WTC11 (cell line): ENCODE measurements around the gene ASB3. TPM values are rescaled to one million over a fixed set of nuclear protein-coding genes. Genes with fewer than 3 reads are reported as not detected.

ENCODE experiments used
- ATAC-seq: fragments of 200-7000 bp; cut with Tn5 transposase; 2 replicates; pipeline ENCODE4 v1.10.0; 2021; ENCODE audit warnings: mild to moderate bottlenecking, moderate library complexity
- CTCF ChIA-PET: fragments of 300-600 bp; sonication (Branson Sonifier 250); formaldehyde crosslinking; loops from one replicate; lab custom pipeline; 2021; ENCODE audit warnings: antibody characterized with exemption; lab: Charles Lee
- POLR2A ChIA-PET: fragments of 350-600 bp; sonication (Branson Sonifier 250); formaldehyde crosslinking; loops from one replicate; lab custom pipeline; 2021; ENCODE audit warnings: antibody characterized with exemption; lab: Charles Lee
- DNase-seq: peaks from one replicate; pipeline ENCODE4 v3.0.0; 2021; ENCODE audit warnings: low spot score
- H3K27ac Mint-ChIP-seq: 2 replicates; pipeline ENCODE4 v1.8.0; 2021; ENCODE audit warnings: mixed read lengths
- H3K27me3 Mint-ChIP-seq: 2 replicates; pipeline ENCODE4 v1.8.0; 2021; ENCODE audit warnings: low read depth, mild to moderate bottlenecking, moderate library complexity, mixed read lengths
- H3K36me3 Mint-ChIP-seq: 2 replicates; pipeline ENCODE4 v1.8.0; 2021; ENCODE audit warnings: mixed read lengths
- H3K4me1 Mint-ChIP-seq: 2 replicates; pipeline ENCODE4 v1.8.0; 2022; ENCODE audit warnings: mixed read lengths
- H3K4me3 Mint-ChIP-seq: 2 replicates; pipeline ENCODE4 v1.8.0; 2021; ENCODE audit warnings: mild to moderate bottlenecking, moderate library complexity, mixed read lengths
- H3K9me3 Mint-ChIP-seq: 2 replicates; pipeline ENCODE4 v1.8.0; 2021; ENCODE audit warnings: mixed read lengths
- ATF1 ChIP-seq: sonication (generic); formaldehyde crosslinking; IDR thresholded peaks from 2 replicates; pipeline ENCODE4 v1.8.1; 2023; ENCODE audit warnings: mild to moderate bottlenecking, moderate library complexity, missing genetic modification reagents
- ATF6 ChIP-seq: sonication (generic); formaldehyde crosslinking; IDR thresholded peaks from 2 replicates; pipeline ENCODE4 v1.8.1; 2023; ENCODE audit warnings: mild to moderate bottlenecking, missing genetic modification reagents
- CBFB ChIP-seq: sonication (generic); formaldehyde crosslinking; IDR thresholded peaks from 2 replicates; pipeline ENCODE4 v1.8.1; 2022; ENCODE audit warnings: mild to moderate bottlenecking, low read depth, missing genetic modification reagents
- ELF4 ChIP-seq: sonication (generic); formaldehyde crosslinking; IDR thresholded peaks from 2 replicates; pipeline ENCODE4 v1.8.1; 2022; ENCODE audit warnings: low read depth, mild to moderate bottlenecking, moderate library complexity, missing genetic modification reagents
- ESRRA ChIP-seq: sonication (generic); formaldehyde crosslinking; IDR thresholded peaks from 2 replicates; pipeline ENCODE4 v1.8.1; 2022; ENCODE audit warnings: mild to moderate bottlenecking, missing genetic modification reagents, borderline replicate concordance
- FOXP1 ChIP-seq: sonication (generic); formaldehyde crosslinking; IDR thresholded peaks from 2 replicates; pipeline ENCODE4 v1.8.0; 2022; ENCODE audit warnings: missing genetic modification reagents, mild to moderate bottlenecking, moderate library complexity, borderline replicate concordance
- HMGA2 ChIP-seq: fragments of 250-450 bp; sonication (Bioruptor Pico); IDR thresholded peaks from 2 replicates; pipeline ENCODE4 v1.4.0; 2021; ENCODE audit warnings: mild to moderate bottlenecking, moderate library complexity
- IRF1 ChIP-seq: sonication (generic); formaldehyde crosslinking; IDR thresholded peaks from 2 replicates; pipeline ENCODE4 v1.8.0; 2023; ENCODE audit warnings: missing genetic modification reagents
- JAZF1 ChIP-seq: fragments of 250-450 bp; sonication (Bioruptor Pico); IDR thresholded peaks from 2 replicates; pipeline ENCODE4 v1.9.0; 2021; ENCODE audit warnings: moderate library complexity, mild to moderate bottlenecking, inconsistent platforms
- MYBL2 ChIP-seq: sonication (generic); formaldehyde crosslinking; IDR thresholded peaks from 2 replicates; pipeline ENCODE4 v1.8.1; 2023; ENCODE audit warnings: mild to moderate bottlenecking, moderate library complexity, missing genetic modification reagents
- NFE2L1 ChIP-seq: sonication (generic); formaldehyde crosslinking; IDR thresholded peaks from 2 replicates; pipeline ENCODE4 v1.8.1; 2023; ENCODE audit warnings: missing genetic modification reagents
- NR1H2 ChIP-seq: sonication (generic); formaldehyde crosslinking; IDR thresholded peaks from 2 replicates; pipeline ENCODE4 v1.9.0; 2021; ENCODE audit warnings: mild to moderate bottlenecking, moderate library complexity, missing genetic modification reagents
- RELA ChIP-seq: sonication (generic); formaldehyde crosslinking; IDR thresholded peaks from 2 replicates; pipeline ENCODE4 v1.8.1; 2022; ENCODE audit warnings: missing genetic modification reagents, mild to moderate bottlenecking, borderline replicate concordance
- RORB ChIP-seq: fragments of 250-450 bp; sonication (Bioruptor Pico); IDR thresholded peaks from 2 replicates; pipeline ENCODE4 v1.9.0; 2021; ENCODE audit warnings: mild to moderate bottlenecking
- SOX15 ChIP-seq: fragments of 250-450 bp; sonication (Bioruptor Pico); IDR thresholded peaks from 2 replicates; pipeline ENCODE4 v1.9.0; 2021; ENCODE audit warnings: mild to moderate bottlenecking
- ZBTB21 ChIP-seq: sonication (generic); formaldehyde crosslinking; IDR thresholded peaks from 2 replicates; pipeline ENCODE4 v1.8.1; 2023; ENCODE audit warnings: mild to moderate bottlenecking, missing genetic modification reagents, borderline replicate concordance
- ZNF138 ChIP-seq: sonication (generic); formaldehyde crosslinking; conservative IDR thresholded peaks from 2 replicates; pipeline ENCODE4 v1.8.1; 2022; ENCODE audit warnings: mild to moderate bottlenecking, moderate library complexity, missing genetic modification reagents
- ZNF317 ChIP-seq: sonication (generic); formaldehyde crosslinking; IDR thresholded peaks from 2 replicates; pipeline ENCODE4 v1.8.1; 2023; ENCODE audit warnings: low read depth, mild to moderate bottlenecking, moderate library complexity, missing genetic modification reagents, borderline replicate concordance
- ZNF423 ChIP-seq: fragments of 250-450 bp; sonication (Bioruptor Pico); IDR thresholded peaks from 2 replicates; pipeline ENCODE4 v2.1.2; 2022; ENCODE audit warnings: mild to moderate bottlenecking, moderate library complexity
- total RNA-seq: library from RNA; stranded (reverse); gene quantifications from 3 replicates; pipeline ENCODE4 v1.2.3, GENCODE V29; 2021
- TF ChIP-seq, protein P1 (sequence below): sonication (generic); formaldehyde crosslinking; IDR thresholded peaks from 2 replicates; pipeline ENCODE4 v1.8.0; 2022; ENCODE audit warnings: mild to moderate bottlenecking, missing genetic modification reagents
- TF ChIP-seq, protein P2 (sequence below): fragments of 250-450 bp; sonication (Bioruptor Pico); IDR thresholded peaks from 2 replicates; pipeline ENCODE4 v1.9.0; 2021; ENCODE audit warnings: moderate library complexity, mild to moderate bottlenecking, inconsistent platforms, borderline replicate concordance
- TF ChIP-seq, protein P3 (sequence below): sonication (generic); formaldehyde crosslinking; IDR thresholded peaks from 2 replicates; pipeline ENCODE4 v1.8.1; 2023; ENCODE audit warnings: mild to moderate bottlenecking, moderate library complexity, missing genetic modification reagents
- TF ChIP-seq, protein P4 (sequence below): sonication (generic); formaldehyde crosslinking; IDR thresholded peaks from 2 replicates; pipeline ENCODE4 v1.8.0; 2023; ENCODE audit warnings: missing genetic modification reagents, mild to moderate bottlenecking, borderline replicate concordance

ASB3 gene
- total RNA-seq, 1 experiment from 2014 or later = 30.2 TPM

DNA sequence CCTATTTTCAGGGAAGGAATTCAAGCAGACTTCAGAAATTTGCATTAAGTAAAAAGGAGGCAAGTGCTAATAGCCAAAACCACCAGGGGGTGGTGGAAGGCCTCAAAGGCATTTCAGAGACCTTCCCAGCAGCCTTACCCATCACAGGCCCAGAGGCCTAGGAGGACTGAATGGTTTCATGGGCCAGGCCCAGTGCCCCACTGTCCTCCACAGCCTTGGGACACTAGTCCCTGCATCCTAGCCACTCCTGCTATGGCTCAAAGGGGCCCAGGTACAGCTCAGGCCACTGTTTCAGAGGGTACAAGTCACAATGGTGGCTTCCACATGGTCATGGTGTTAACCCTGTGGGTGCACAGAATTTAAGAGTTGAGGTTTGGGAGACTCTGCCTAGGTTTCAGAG, 77.8 kb downstream of the ASB3 start:
- Mint-ChIP-seq H3K9me3 (peaks cover 38% of the 10 kb centered on the region), H3K4me3 (no peak overlapping the region), H3K27me3 (no peaks in the 10 kb centered on the region), H3K36me3 (peaks cover 64% of the 10 kb centered on the region), H3K27ac (no peak overlapping the region), H3K4me1 (no peaks in the 10 kb centered on the region)
- ATAC-seq = no peak
- ChIA-PET CTCF (no interaction called here), POLR2A (no interaction called here)
- DNase-seq = peak; percentile 12
- TF ChIP-seq JAZF1 (CRISPR knock-in tag) = no peak
- TF ChIP-seq HMGA2 (CRISPR knock-in tag) = no peak
- TF ChIP-seq, protein P1, sequence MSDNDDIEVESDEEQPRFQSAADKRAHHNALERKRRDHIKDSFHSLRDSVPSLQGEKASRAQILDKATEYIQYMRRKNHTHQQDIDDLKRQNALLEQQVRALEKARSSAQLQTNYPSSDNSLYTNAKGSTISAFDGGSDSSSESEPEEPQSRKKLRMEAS (CRISPR knock-in tag) = no peak
- no peak for TF ChIP-seq NFE2L1 (CRISPR knock-in tag)
- no peak for TF ChIP-seq ATF6 (CRISPR knock-in tag)
- TF ChIP-seq CBFB = no peak
- TF ChIP-seq ZNF317 (CRISPR knock-in tag) = no peak
- TF ChIP-seq, protein P2, sequence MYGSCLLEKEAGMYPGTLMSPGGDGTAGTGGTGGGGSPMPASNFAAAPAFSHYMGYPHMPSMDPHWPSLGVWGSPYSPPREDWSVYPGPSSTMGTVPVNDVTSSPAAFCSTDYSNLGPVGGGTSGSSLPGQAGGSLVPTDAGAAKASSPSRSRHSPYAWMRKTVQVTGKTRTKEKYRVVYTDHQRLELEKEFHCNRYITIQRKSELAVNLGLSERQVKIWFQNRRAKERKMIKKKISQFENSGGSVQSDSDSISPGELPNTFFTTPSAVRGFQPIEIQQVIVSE (CRISPR knock-in tag) = no peak
- no peak for TF ChIP-seq SOX15 (CRISPR knock-in tag)
- no peak for TF ChIP-seq IRF1 (CRISPR knock-in tag)
- no peak for TF ChIP-seq ESRRA (CRISPR knock-in tag)
- no peak for TF ChIP-seq ZNF138 (CRISPR knock-in tag)
- TF ChIP-seq ZBTB21 (CRISPR knock-in tag) = no peak
- TF ChIP-seq, protein P3, sequence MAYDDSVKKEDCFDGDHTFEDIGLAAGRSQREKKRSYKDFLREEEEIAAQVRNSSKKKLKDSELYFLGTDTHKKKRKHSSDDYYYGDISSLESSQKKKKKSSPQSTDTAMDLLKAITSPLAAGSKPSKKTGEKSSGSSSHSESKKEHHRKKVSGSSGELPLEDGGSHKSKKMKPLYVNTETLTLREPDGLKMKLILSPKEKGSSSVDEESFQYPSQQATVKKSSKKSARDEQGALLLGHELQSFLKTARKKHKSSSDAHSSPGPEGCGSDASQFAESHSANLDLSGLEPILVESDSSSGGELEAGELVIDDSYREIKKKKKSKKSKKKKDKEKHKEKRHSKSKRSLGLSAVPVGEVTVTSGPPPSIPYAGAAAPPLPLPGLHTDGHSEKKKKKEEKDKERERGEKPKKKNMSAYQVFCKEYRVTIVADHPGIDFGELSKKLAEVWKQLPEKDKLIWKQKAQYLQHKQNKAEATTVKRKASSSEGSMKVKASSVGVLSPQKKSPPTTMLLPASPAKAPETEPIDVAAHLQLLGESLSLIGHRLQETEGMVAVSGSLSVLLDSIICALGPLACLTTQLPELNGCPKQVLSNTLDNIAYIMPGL (CRISPR knock-in tag) = no peak
- TF ChIP-seq NR1H2 (CRISPR knock-in tag) = no peak
- no peak for TF ChIP-seq FOXP1 (CRISPR knock-in tag)
- no peak for TF ChIP-seq ZNF423 (CRISPR knock-in tag)
- TF ChIP-seq ELF4 (CRISPR knock-in tag) = no peak
- TF ChIP-seq MYBL2 = no peak
- TF ChIP-seq RORB = no peak

DNA sequence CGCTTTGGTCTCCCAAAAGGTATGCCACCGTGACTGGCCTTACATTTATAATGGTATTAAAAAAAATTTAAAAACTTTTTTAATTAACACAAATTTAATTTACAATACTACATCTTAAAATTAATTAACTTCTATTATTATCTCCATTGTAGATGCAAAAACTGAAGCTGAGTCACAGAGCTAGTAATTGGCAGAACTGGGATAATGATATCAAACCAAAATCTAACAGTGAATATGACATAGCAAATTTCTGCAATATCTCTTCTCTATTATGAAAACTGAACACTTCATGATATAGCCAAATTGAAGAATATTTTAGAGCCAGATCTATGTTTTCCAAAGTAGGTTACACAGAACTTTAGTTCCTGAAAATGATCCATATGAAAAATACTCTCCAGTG, 85.5 kb downstream of the ASB3 start:
- H3K4me3 Mint-ChIP-seq = no peak overlapping the region
- no peaks in the 10 kb centered on the region for H3K27me3 Mint-ChIP-seq
- ATAC-seq (no peak), DNase-seq (no peak)
- no peak overlapping the region for H3K27ac Mint-ChIP-seq
- POLR2A ChIA-PET = no interaction called here
- CTCF ChIA-PET = no interaction called here
- H3K9me3 Mint-ChIP-seq = peaks cover 5% of the 10 kb centered on the region; the same call in 1 of the 2 replicates
- no peaks in the 10 kb centered on the region for H3K4me1 Mint-ChIP-seq
- H3K36me3 Mint-ChIP-seq = peaks cover 27% of the 10 kb centered on the region
- TF ChIP-seq RELA (no peak), FOXP1 (CRISPR knock-in tag) (no peak), ZBTB21 (CRISPR knock-in tag) (no peak), ATF1 (CRISPR knock-in tag) (no peak)
- TF ChIP-seq, protein P4, sequence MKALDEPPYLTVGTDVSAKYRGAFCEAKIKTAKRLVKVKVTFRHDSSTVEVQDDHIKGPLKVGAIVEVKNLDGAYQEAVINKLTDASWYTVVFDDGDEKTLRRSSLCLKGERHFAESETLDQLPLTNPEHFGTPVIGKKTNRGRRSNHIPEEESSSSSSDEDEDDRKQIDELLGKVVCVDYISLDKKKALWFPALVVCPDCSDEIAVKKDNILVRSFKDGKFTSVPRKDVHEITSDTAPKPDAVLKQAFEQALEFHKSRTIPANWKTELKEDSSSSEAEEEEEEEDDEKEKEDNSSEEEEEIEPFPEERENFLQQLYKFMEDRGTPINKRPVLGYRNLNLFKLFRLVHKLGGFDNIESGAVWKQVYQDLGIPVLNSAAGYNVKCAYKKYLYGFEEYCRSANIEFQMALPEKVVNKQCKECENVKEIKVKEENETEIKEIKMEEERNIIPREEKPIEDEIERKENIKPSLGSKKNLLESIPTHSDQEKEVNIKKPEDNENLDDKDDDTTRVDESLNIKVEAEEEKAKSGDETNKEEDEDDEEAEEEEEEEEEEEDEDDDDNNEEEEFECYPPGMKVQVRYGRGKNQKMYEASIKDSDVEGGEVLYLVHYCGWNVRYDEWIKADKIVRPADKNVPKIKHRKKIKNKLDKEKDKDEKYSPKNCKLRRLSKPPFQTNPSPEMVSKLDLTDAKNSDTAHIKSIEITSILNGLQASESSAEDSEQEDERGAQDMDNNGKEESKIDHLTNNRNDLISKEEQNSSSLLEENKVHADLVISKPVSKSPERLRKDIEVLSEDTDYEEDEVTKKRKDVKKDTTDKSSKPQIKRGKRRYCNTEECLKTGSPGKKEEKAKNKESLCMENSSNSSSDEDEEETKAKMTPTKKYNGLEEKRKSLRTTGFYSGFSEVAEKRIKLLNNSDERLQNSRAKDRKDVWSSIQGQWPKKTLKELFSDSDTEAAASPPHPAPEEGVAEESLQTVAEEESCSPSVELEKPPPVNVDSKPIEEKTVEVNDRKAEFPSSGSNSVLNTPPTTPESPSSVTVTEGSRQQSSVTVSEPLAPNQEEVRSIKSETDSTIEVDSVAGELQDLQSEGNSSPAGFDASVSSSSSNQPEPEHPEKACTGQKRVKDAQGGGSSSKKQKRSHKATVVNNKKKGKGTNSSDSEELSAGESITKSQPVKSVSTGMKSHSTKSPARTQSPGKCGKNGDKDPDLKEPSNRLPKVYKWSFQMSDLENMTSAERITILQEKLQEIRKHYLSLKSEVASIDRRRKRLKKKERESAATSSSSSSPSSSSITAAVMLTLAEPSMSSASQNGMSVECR (CRISPR knock-in tag) = no peak
- TF ChIP-seq, protein P3 (CRISPR knock-in tag) = no peak
